Stimulated activated CD4-positive, alpha-beta T cell treated with anti-CD3 and anti-CD28 coated beads, Interleukin-12 subunit alpha, Interleukin-12 subunit beta, amount 100 ng/mL, for 48 hours (primary cell): ENCODE results near the gene NEK6.

Experiments
- DNase-seq, 3 donors: peaks; one replicate each; pipeline ENCODE4 v3.0.0-alpha.2; 2020; ENCODE audit warnings: low read depth in 2 of 3, low spot score in 1 of 3

NEK6 gene

GRCh38 chr9:124392871-124393460 is 135.2 kb downstream of the NEK6 start:
- no peak for DNase-seq

GRCh38 chr9:124394167-124394566 is 136.4 kb downstream of the NEK6 start:
- DNase-seq = no peak

GRCh38 chr9:124394596-124394995 is 136.8 kb downstream of the NEK6 start:
- no peak for DNase-seq

- DNase-seq = no peak
Observed at GRCh38 chr9:124395826-124396225, 138.1 kb downstream of the NEK6 start.

GRCh38 chr9:124398191-124398935 is 140.6 kb downstream of the NEK6 start:
- DNase-seq = no peak

GRCh38 chr9:124399323-124399967 is 141.7 kb downstream of the NEK6 start:
- DNase-seq = no peak

GRCh38 chr9:124399968-124400940 is 142.5 kb downstream of the NEK6 start:
- no peak for DNase-seq
